NCI-H2227 (cell line): ENCODE results near the gene OSCP1.

ENCODE experiments used
- DNase-seq: peaks from one replicate; lab custom pipeline; 2025; ENCODE audit not compliant: unreplicated experiment; lab: John Stamatoyannopoulos, UW

Gene OSCP1

DNA sequence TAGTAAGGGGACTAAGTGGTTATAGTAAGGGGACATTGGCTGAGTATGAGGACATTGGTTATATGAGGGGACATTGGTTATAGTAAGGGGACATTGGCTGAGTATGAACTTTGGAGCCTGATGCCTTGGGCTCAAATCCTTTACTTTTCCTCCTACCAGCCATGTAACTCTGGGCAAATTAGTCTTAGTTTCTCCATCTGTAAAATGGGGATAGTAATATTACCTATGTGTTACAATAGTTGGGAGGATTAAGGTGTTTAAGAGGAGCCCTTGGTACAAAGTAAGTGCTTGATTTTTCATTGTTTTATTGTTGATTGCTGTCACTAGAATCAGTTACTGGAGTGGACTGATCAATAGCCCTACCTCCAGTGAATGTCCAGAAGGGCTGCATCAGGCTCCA, 2.8 kb downstream of the OSCP1 start:
- no peak for DNase-seq

DNA sequence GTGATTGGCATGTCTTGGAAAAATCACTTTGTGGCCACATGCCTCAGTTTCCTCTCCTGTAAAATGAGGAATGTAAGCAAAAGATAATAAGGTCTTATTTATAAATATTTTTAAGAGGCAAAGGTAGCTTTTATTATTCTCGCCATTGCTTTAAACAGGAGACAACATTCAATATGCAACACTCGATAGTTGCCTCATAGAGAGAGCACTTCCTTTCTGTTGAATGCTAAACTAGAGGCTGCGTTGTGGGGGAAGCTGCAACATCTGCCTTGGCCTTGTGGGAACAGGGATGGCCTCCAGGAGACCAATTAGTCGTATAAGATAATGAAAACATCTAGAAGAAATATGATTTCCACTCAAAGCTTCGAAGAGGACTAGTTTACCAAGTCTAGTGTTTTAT, 3.5 kb downstream of the OSCP1 start:
- no peak for DNase-seq

GRCh38 chr1:36446271-36446670, 4.0 kb downstream of the OSCP1 start:
- DNase-seq = peak; percentile 58

DNA sequence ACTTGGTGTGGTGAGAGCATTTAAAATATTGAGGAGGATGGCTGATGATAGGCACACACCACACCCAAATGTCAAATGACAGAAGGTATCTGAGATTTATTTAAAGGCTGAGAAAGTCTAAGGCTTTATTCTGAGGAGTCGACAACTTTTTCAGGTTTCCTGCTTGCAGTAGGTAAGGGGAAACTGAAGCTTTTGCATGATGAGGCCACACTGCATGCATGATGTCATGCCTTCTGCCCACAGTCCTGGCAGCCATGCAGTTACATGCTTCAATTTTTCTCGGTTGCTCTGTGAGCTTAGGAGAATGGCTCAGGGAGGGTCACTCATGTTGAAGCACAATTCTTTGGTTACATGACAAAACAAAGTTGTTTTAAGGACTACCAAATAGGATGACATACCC, 7.0 kb downstream of the OSCP1 start:
- no peak for DNase-seq

- DNase-seq = no peak
These were observed 7.9 kb downstream of the OSCP1 start for GRCh38 chr1:36442337-36442736.

- no peak for DNase-seq
These were observed 9.6 kb downstream of the OSCP1 start for GRCh38 chr1:36440646-36441045.

DNA sequence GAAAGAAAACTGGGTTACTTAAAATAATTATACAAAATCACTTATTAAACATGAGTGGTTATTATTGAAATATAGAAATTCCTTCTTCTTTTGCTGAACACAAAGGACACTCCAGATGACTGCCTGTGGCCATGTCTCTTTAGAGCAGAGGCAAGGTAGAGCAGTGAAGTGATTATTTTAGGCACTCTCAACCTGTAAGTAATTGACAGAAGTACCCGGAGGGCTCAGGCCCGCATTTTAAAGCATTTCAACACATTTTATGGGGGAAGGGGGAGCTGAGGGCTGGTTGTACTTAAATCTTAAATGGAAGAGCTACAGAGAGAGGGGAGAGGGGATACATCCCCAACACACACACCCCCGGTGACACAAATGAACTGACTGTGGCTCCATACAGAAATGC, 10.2 kb downstream of the OSCP1 start:
- peak; percentile 60 for DNase-seq

GRCh38 chr1:36438715-36439114, 11.5 kb downstream of the OSCP1 start:
- no peak for DNase-seq

- no peak for DNase-seq
These were observed 13.4 kb downstream of the OSCP1 start for GRCh38 chr1:36436821-36437220.

DNA sequence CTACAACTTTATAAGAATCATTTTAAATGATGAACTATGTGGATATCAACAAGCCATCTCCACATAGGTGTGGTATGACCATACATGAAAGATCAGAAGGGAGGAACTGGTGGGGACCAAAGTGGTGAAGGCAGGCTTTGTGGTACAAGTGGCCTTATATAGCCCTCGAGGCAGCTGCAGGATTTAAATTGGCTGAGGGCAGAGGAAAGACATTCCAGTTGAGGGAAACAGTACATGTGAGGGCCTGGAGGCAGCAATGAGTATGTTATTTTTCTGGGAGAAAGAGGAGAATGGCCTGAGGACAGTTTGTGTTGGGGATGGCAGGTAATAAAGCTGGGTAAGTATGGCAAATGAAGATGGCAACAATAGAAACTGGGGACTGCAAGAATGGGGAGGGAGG, 17.1 kb downstream of the OSCP1 start:
- DNase-seq = no peak

- DNase-seq = no peak
These were observed 17.6 kb downstream of the OSCP1 start for GRCh38 chr1:36432616-36433015.

GRCh38 chr1:36425791-36426190, 24.5 kb downstream of the OSCP1 start:
- no peak for DNase-seq

DNA sequence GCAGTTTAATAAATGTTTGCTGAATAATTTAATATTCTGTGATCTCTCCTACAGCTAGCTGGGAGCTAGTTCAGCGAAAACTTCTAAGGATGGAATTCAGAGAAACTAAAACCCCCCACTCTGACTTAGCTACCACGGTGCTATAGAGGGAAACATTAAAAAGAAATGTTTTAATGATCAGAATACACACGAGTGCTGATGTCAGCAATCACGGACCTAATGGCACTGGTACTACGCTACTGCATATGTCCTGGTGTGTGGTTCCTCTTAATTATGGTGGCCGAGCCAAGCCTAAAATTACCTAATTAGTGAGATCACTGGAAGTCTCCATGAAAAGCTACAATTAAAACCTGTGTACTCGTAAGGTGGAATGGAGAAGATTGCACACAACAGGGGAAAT, 28.6 kb downstream of the OSCP1 start:
- no peak for DNase-seq

DNA sequence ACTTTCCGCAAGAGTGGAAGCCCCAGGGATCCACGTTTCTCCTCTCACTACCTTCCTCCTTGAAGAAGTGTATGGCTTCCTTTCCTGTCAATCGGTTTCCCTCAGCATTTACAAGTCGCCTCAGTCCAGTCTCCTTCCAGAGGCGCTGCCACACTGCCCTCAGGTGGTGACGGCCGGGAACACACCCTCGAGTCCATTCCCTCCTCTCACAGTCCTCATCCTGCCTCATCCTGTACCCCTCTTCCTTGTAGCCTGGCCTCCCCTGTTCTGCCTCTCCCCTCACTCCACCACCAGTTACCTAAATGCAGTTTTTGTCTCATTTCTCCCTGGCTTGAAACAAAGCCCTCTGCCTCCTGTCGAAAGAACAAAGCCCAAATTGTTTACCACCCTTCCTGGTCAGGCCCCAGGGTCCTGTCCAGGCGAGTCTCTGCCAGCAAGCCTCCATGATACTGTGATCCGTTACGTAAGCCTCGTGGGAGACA, 29.4 kb downstream of the OSCP1 start:
- peak; percentile 89 for DNase-seq

DNA sequence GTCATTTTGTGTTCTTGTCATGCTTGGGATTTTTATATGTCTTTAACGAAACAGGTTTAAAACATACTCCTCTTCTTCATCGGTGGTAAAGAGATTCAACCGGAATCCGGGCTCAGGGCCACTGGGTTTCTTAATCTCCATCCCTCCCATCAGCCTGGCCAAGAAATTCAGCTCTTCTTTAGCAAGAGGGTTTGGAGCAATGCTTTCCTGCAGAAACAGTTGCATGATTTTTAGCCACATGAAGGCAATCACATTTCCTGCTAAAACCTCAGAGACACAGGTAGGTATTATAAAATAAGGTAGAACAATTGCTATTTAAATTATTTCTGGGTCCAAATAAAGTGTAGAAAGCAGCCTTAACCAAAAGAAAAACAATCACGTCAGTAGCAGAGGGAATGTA, 29.8 kb downstream of the OSCP1 start:
- DNase-seq = no peak

- DNase-seq = no peak
These were observed 30.7 kb downstream of the OSCP1 start for GRCh38 chr1:36419569-36419968.

- no peak for DNase-seq
These were observed 31.1 kb downstream of the OSCP1 start for GRCh38 chr1:36419140-36419539.

DNA sequence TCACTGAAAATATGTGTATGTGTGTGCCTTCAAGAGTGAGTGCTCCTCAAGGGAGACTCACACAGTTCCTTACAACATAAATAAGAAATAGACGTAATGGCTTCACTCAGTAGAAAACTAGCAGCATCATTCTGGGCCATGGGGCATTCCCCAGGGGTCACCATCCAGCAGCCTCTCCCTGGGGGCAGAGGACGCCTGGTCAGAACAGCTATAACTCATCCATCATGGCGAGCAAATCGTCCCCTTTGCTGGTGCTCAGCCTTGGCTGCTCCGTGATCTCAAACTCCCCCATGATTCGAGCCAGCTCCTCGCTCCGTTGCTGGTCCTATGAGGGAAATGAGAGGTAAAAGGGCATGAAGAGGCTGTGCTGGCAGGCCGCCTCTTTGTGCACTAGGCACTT, 32.3 kb downstream of the OSCP1 start:
- no peak for DNase-seq

DNA sequence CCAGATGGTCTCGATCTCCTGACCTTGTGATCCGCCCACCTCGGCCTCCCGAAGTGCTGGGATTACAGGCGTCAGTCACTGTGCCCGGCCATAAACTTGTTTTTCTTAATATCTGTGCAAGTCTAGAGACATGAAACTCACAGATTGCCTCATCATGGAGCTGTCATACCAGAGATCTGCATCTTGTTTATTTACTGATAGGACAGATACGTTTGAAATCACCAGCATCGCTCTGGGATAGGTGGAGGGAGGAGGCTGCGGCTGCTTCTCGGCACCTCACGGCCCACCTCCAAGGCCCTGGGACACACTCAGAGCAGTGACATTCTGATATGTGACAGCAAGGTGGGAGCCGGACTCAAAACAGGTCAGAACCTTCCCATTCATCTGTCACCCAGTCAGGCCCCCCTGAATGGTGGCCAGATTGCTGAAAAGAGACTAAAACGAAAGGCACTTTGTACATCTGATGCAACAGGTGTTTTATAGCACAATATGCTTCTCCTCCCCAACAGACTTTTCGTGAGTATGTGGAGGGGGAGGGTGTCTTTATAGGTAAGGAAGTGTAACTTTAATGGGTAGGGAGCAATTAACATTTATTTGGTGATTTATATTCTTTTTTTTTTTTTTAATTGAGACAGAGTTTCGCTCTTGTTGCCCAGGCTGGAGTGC, 34.5 kb downstream of the OSCP1 start:
- no peak for DNase-seq

DNA sequence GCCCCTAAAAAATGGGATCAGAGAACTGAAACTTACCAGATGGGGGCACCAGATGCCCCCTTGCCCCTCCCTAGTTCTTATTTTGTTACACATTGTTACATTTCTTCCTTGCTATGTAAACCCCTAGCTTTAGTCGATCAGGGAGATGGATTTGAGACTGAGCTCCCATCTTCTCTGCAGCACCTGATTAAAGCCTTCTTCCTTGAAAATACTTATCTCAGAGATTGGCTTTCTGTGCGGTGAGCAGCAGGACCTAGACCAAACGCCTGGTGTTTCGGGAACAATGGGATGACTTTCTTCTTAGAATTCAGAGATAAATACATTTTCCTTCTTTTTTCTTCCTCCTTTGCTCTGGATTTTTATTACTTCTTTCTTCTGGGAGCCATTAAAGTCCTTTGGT, 35.9 kb downstream of the OSCP1 start:
- DNase-seq = no peak

DNA sequence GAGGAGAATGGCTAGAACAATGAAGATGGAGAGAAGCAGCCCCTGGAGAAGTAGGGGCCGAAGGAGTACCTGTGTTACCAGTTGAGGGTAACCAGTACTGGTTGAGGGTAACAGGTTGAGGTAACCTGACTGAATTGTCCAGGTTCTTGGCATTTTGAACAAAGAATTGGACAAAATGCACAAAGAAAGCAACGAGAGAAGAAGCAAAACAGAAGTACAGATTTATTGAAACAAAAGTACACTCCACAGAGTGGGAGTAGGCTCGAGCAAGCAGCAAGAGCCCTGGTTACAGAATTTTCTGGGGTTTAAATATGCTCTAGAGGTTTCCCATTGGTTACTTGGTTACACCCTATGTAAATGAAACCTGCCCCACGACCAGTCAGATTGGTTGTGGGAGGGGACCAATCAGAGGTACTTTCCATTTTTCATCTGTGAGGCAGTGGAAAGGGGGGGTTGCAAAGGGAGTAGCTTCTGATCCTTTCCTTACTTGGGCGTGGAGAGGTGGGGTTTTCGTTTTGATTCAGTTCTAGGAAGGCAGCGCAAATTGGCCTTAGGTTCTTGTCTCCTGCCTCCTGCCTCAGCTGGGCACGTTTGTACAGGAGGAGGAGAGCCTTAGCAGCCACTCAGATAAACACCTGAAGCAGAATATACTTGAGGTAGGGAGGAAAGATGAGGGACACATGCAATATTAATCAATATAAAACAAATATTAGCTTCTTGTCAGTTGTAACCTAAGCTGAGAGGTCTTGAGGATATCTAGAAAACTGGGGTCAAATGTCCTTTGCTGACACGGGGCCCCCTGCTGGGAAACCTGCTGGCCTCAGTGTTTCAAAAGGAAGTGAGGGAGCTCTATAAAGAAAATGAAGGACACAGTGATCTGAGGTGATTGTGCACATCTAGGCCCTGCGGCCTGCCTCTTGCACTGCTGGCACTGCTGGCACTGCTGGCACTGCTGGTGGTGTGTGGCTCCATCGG, 38.3 kb downstream of the OSCP1 start:
- DNase-seq = peak; percentile 32

DNA sequence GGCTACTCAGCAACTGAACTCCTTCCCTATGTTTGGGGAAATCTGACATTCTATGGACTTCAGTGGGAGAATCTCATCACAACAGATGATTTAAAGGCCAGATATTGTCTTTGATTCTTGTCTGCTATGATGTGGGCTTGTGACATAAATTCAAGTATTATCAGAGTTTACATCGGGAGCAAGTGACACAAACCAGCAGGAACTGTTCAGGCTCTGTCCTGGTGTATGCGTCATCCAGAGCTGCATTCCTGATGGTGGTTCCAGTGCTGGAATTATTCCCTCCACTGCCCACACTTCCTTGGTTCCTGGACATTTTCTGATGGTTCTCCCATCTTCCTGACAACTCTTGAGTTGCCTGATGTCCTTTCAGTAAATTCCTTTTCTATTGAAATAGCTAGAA, 41.8 kb downstream of the OSCP1 start:
- DNase-seq = no peak
